LNCaP clone FGC (cell line): ENCODE data around the gene CHFR.
"Not testable (repeated sequence)": the region's sequence is repeated elsewhere in the genome, so short reads cannot be mapped to it uniquely, and the experiment has no call there.

Source experiments
- DNase-seq: peaks from one replicate; pipeline ENCODE4 v3.0.0-alpha.2; 2011; ENCODE audit warnings: low read depth
- H3K4me3 ChIP-seq: 2 replicates; pipeline ENCODE4 v1.5.1; 2011; ENCODE audit warnings: mild to moderate bottlenecking, low read depth, low read length, control low read depth
- CTCF ChIP-seq: IDR thresholded peaks from 2 replicates; pipeline ENCODE4 v1.5.1; 2012; ENCODE audit warnings: mild to moderate bottlenecking; ENCODE audit not compliant: control insufficient read depth, insufficient read depth; ENCODE audit errors: extremely low read depth

CHFR gene

GRCh38 chr12:132838410-132839080 is 48.9 kb downstream of the CHFR start:
- H3K4me3 ChIP-seq = no peak overlapping the region
- no peak for TF ChIP-seq CTCF
- no peak for DNase-seq

- no peak for DNase-seq
- no peak overlapping the region for H3K4me3 ChIP-seq
- TF ChIP-seq CTCF = no peak
Measured at GRCh38 chr12:132837693-132838409, 49.6 kb downstream of the CHFR start.

- TF ChIP-seq CTCF = no peak
- no peak for DNase-seq
- no peak overlapping the region for H3K4me3 ChIP-seq
Measured at GRCh38 chr12:132836795-132837331, 50.5 kb downstream of the CHFR start.

GRCh38 chr12:132836230-132836629 is 51.2 kb downstream of the CHFR start:
- not testable (repeated sequence) for DNase-seq, H3K4me3 ChIP-seq

DNA sequence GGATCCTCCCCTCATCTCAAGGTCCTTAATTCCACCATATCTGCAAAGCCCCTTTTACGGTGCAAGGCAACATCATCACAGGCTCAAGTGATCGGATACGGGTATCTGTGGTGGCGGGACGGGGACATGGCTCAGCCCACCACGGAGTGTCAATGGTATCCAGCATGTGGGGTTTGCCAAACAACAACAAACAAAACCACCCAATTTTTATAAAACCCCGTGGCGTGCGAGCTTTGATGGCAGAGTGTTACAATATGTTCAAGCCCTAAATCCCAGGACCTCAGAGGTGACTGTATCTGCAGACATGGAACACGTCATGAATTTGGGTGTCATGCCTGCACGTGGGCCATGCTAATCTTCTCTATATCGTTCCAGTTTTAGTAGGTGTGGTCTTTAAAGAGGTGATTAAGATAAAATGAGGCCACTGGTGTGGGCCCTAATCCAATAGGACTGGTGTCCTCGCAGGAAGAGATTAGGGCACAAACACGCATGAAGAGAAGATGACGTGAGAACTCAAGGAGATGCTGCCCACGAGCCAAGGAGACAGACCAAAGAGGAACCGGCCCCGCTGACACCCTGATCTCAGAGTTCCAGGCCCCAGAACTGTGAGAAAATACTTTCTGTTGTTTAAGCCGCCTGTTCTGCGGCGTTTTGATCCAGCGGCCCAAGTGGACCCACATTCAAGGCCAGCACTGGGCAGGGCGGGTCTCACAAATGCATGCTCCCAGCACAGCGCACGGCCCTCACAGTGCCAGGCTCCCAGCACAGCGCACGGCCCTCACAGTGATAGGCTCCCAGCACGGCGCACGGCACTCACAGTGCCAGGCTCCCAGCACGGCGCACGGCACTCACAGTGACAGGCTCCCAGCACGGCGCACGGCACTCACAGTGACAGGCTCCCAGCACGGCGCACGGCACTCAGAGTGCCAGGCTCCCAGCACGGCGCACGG is 52.1 kb downstream of the CHFR start:
- TF ChIP-seq CTCF = no peak
- no peak for DNase-seq
- no peak overlapping the region for H3K4me3 ChIP-seq

GRCh38 chr12:132834181-132834711 is 53.2 kb downstream of the CHFR start:
- no peak overlapping the region for H3K4me3 ChIP-seq
- no peak for TF ChIP-seq CTCF

More at GRCh38 chr12:132834181-132834711, 53.2 kb downstream of the CHFR start:
- DNase-seq = no peak
